NB4 (cell line): ENCODE measurements around the gene IPO8.
A peak's percentile ranks its signal among the peaks of the same experiment; 100 is the strongest.
"Not testable (repeated sequence)": the region's sequence is repeated elsewhere in the genome, so short reads cannot be mapped to it uniquely, and the experiment has no call there.

Experiments used
- DNase-seq: peaks from one replicate; pipeline ENCODE4 v3.0.0; 2010; ENCODE audit warnings: low read depth
- H3K4me3 ChIP-seq: one replicate; pipeline ENCODE4 v1.5.1; 2011; ENCODE audit warnings: mild to moderate bottlenecking, low read depth, low read length, moderate library complexity
- MYC ChIP-seq: IDR thresholded peaks from 2 replicates; pipeline ENCODE4 v1.6.1; 2011; ENCODE audit warnings: low read depth, low read length
- POLR2A ChIP-seq: IDR thresholded peaks from 2 replicates; pipeline ENCODE4 v1.6.1; 2011; ENCODE audit warnings: mild to moderate bottlenecking; ENCODE audit not compliant: insufficient read length; ENCODE audit errors: extremely low read depth
- TF ChIP-seq, protein P1 (sequence below): IDR thresholded peaks from 2 replicates; pipeline ENCODE4 v1.6.1; 2011; ENCODE audit warnings: low read depth, low read length
- TF ChIP-seq, protein P2 (sequence below): IDR thresholded peaks from one replicate; pipeline ENCODE4 v1.5.1; 2012; ENCODE audit warnings: low read depth, low read length

Gene IPO8

DNA sequence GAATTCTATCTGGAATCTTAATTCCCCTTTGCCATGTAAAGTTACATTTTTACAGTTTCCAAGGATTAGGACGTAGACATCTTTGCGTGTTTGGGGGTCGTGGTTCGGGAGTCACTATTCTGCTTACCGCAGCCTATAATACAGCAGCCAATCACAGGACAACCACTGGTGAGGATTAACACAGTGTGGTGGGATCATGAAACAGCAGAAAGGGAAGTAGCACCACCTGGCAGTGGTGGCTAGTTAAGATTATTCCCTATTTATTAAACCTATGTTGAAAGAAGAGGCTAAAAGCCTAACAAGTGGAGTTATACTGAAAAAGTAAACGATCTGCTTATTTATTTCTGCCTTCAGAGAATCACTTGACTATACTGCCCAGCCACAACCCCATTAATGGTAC lies 71.7 kb downstream of the IPO8 start:
- no peak overlapping the region for H3K4me3 ChIP-seq
- peak; percentile 16 for DNase-seq
- TF ChIP-seq, protein P1, sequence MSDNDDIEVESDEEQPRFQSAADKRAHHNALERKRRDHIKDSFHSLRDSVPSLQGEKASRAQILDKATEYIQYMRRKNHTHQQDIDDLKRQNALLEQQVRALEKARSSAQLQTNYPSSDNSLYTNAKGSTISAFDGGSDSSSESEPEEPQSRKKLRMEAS, result no peak
- no peak for TF ChIP-seq POLR2A
- TF ChIP-seq MYC, result no peak
- TF ChIP-seq, protein P2, sequence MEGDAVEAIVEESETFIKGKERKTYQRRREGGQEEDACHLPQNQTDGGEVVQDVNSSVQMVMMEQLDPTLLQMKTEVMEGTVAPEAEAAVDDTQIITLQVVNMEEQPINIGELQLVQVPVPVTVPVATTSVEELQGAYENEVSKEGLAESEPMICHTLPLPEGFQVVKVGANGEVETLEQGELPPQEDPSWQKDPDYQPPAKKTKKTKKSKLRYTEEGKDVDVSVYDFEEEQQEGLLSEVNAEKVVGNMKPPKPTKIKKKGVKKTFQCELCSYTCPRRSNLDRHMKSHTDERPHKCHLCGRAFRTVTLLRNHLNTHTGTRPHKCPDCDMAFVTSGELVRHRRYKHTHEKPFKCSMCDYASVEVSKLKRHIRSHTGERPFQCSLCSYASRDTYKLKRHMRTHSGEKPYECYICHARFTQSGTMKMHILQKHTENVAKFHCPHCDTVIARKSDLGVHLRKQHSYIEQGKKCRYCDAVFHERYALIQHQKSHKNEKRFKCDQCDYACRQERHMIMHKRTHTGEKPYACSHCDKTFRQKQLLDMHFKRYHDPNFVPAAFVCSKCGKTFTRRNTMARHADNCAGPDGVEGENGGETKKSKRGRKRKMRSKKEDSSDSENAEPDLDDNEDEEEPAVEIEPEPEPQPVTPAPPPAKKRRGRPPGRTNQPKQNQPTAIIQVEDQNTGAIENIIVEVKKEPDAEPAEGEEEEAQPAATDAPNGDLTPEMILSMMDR, result no peak

DNA sequence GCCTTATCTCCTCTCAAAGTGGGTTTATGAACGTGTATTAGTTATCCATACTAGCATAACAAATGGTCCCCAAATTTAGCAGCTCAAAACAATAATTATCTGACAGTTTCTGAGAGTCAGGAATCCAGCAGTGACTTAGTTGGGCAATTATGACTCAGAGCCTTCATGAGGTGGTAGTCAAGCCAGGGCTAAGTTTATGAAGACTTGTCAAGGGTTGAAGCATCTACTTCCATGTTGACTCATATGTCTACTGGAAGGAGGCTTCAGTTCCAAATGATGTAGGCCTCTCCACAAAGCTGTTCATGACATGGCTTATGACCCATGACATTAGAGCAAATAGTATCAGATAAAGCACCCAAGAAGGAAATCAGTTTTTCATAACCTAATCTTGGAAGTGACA lies 73.2 kb downstream of the IPO8 start:
- no peak overlapping the region for H3K4me3 ChIP-seq
- TF ChIP-seq MYC (no peak), POLR2A (no peak)
- TF ChIP-seq, protein P1, result no peak
- TF ChIP-seq, protein P2, result no peak
- DNase-seq, result peak; percentile 70

DNA sequence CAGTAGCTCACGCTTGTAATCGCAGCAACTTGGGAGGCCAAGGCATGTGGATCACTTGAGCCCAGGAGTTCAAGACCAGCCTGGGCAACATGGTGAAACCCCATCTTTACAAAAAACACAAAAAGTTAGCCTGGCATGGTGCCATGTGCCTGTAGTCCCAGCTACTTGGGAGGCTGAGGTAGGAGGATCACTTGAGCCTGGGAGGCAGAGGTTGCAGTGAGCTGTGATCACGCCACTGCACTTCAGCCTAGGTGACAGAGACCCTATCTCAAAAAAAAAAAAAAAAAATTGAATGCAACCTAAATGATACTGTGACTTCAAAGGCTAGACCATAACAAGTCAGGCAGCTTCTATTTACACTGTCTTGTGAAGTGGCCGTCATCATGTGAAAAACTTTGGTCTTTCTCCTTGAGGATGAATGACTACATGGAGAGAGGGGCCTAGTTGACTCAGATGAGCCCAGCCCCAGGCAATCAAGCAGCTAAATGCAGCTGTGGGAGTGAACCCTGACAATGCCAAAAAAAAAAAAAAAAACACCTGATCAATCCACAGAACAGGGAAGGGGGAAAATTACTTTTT lies 73.9 kb downstream of the IPO8 start:
- not testable (repeated sequence) for DNase-seq

DNA sequence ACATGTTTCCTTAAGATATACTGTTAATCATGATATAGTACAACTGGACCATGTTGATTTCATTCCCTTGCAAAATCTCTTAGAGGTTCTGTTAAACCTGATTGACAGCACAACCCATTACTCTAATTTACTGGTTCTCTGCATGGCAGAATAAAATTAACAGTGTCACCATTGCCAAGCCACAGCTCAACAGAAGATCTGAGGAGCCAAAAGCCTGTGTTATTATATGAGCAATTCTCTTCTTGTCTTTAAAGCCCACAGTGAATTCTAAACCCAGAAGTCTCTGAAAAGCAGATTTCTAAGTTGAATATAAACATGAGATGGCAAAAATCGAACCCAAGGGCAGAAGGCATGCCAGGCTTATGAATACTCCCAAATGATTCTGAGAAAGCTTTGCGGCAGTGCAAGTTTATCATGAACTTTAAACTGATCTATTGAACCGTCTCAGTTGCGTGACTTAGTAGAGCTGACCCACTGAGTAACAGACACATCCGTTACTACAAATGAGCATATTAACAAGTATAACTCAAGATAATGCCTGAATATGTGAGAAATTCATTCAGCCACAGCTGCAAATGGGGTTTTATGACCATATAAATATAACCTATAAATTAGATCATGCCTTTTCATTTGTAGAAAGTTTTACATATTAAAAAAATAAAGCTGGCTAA lies 78.2 kb downstream of the IPO8 start:
- TF ChIP-seq POLR2A (no peak), MYC (no peak)
- TF ChIP-seq, protein P1, result no peak
- TF ChIP-seq, protein P2, result no peak
- H3K4me3 ChIP-seq, result no peak overlapping the region
- DNase-seq, result no peak

More for the DNA sequence above, 73.9 kb downstream of the IPO8 start:
- H3K4me3 ChIP-seq, result not testable (repeated sequence)

DNA sequence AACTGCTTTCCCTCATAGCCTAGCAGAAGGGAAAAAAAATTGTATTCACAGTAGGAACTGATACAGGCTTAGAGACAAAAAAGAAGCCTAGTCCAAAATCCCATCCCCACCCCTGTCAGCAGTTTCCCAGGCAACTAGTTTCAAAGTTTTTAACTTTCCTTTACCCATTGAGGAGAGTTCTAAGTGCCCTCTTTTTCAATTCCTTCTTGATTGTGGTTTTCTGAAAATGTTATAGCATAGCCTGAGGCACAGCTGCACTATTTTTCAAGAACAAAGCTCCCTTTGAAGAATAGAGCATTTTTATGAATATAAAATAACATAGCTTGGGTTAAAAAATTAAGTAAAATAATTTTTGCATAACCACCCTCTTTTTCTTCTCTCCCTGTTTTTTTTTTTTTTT lies 81.6 kb downstream of the IPO8 start:
- DNase-seq, result no peak
- TF ChIP-seq POLR2A (no peak), MYC (no peak)
- TF ChIP-seq, protein P1, result no peak
- TF ChIP-seq, protein P2, result no peak
- no peak overlapping the region for H3K4me3 ChIP-seq

DNA sequence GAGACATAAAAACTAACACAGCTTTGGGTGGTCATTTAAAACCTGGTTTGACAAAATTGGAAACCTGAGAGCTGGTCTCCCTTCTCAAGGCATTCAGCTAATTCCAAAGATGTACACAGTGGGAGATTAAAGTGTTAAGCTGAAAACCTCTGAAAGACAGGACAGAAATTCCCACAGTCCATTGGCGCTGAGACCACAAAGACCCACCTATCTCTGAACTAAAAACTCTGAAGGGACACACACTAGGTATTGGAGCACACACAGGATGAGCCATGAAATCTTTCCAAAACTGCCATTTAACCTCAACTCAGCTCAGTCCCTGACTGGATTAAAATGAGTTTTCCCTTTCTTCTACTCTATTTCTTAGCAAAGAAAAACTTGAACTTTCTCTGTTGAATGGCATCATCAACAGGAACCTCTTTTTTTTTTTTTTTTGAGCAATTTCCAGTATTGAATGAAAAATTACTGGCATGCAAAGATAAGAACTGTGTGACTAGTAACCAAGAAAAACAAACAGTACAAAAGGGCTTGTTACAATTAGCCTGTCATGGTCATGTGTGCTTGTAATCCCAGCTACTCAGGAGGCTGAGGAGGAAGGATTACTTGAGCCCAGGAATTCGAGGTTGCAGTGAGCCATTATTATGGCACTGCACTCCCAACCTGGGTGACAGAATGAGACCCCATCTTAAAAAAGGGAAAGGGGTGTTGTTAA lies 82.4 kb downstream of the IPO8 start:
- TF ChIP-seq, protein P2, result no peak
- no peak for TF ChIP-seq MYC
- no peak for TF ChIP-seq POLR2A
- TF ChIP-seq, protein P1, result no peak
- H3K4me3 ChIP-seq, result no peak overlapping the region
- no peak for DNase-seq
